ENCODE data around the gene METTL16. TPM values are rescaled to one million over a fixed set of nuclear protein-coding genes. Genes with fewer than 3 reads are reported as not detected.

METTL16 gene
- total and polyA plus RNA-seq, 9 of the 15 experiments (the other 6 are each of a cell fraction or from before 2014, with no cell fraction given) = 12.1 to 30.5 (median 19.8) TPM

DNA sequence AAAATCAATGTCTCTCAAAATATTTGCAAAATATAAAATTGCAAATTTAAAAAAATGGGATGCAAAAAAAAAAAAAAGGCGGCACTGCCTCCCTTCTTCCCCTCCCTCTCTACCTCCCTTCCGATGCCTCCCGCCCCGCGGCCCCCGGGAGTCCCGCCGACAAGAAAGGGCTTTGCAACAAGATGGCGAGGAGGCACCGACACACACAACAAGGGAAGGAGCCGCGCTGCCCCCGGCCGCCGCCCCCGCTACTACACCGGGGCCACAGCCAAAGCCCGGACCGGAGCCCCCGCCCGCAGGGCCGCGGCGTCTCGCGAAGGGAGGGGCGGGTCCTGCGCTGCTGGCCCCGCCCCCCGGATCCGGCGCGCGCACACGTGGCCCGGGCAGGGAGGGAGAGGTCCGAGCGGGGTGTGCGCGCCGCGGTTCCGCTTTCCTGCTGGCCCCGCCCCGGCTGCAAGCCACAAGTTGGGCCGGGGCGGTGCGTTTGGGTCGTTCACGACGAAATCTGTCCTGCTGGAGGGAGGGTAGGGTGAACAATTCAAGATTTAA lies 110.7 kb downstream of the METTL16 start, which contains the start of gene MNT (continued):
- no peak for TF ChIP-seq CREB3L1 (IDR thresholded peaks at IDR 0.05; ENCODE audit: borderline replicate concordance, low read depth)
- peak; percentile 49 for TF ChIP-seq CREB1 (IDR thresholded peaks at IDR 0.05)
- no peak for TF ChIP-seq CREB1 (CRISPR knock-in tag; IDR thresholded peaks at IDR 0.05)
- peak; percentile 75 for TF ChIP-seq TBP (optimal IDR thresholded peaks at IDR 0.05; ENCODE audit: low read depth, low read length)
- peak; percentile 66 for TF ChIP-seq RBFOX2 (IDR thresholded peaks at IDR 0.05; ENCODE audit: low read depth, low read length)
- TF ChIP-seq HDAC6 (IDR thresholded peaks at IDR 0.05; ENCODE audit: low read depth, low read length) = no peak
- TF ChIP-seq, protein P1, sequence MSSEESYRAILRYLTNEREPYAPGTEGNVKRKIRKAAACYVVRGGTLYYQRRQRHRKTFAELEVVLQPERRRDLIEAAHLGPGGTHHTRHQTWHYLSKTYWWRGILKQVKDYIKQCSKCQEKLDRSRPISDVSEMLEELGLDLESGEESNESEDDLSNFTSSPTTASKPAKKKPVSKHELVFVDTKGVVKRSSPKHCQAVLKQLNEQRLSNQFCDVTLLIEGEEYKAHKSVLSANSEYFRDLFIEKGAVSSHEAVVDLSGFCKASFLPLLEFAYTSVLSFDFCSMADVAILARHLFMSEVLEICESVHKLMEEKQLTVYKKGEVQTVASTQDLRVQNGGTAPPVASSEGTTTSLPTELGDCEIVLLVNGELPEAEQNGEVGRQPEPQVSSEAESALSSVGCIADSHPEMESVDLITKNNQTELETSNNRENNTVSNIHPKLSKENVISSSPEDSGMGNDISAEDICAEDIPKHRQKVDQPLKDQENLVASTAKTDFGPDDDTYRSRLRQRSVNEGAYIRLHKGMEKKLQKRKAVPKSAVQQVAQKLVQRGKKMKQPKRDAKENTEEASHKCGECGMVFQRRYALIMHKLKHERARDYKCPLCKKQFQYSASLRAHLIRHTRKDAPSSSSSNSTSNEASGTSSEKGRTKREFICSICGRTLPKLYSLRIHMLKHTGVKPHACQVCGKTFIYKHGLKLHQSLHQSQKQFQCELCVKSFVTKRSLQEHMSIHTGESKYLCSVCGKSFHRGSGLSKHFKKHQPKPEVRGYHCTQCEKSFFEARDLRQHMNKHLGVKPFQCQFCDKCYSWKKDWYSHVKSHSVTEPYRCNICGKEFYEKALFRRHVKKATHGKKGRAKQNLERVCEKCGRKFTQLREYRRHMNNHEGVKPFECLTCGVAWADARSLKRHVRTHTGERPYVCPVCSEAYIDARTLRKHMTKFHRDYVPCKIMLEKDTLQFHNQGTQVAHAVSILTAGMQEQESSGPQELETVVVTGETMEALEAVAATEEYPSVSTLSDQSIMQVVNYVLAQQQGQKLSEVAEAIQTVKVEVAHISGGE (CRISPR knock-in tag; IDR thresholded peaks at IDR 0.05) = no peak
- no peak for TF ChIP-seq DIDO1 (tag; IDR thresholded peaks at IDR 0.05; ENCODE audit: low read depth)
- TF ChIP-seq MEF2D (tag; conservative IDR thresholded peaks at IDR 0.05; ENCODE audit: low read depth) = no peak
- TF ChIP-seq ADNP (tag; IDR thresholded peaks at IDR 0.05) = no peak
- TF ChIP-seq, protein P2, sequence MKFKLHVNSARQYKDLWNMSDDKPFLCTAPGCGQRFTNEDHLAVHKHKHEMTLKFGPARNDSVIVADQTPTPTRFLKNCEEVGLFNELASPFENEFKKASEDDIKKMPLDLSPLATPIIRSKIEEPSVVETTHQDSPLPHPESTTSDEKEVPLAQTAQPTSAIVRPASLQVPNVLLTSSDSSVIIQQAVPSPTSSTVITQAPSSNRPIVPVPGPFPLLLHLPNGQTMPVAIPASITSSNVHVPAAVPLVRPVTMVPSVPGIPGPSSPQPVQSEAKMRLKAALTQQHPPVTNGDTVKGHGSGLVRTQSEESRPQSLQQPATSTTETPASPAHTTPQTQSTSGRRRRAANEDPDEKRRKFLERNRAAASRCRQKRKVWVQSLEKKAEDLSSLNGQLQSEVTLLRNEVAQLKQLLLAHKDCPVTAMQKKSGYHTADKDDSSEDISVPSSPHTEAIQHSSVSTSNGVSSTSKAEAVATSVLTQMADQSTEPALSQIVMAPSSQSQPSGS (CRISPR knock-in tag; IDR thresholded peaks at IDR 0.05) = no peak
- peak; percentile 40; the same call in 1 of the 2 replicates for TF ChIP-seq GABPA (tag; conservative IDR thresholded peaks at IDR 0.05; ENCODE audit: low read depth)
- TF ChIP-seq JUND (IDR thresholded peaks at IDR 0.05; ENCODE audit: borderline replicate concordance, low read depth, low read length) = peak; percentile 23; the same call in 1 of the 2 replicates
- no peak; the same call in 2 of the 3 replicates for TF ChIP-seq JUND (tag; IDR thresholded peaks at IDR 0.05; ENCODE audit: borderline replicate concordance, low read depth, low read length)
- TF ChIP-seq ZNF398 (CRISPR knock-in tag; IDR thresholded peaks at IDR 0.05) = no peak
- TF ChIP-seq ZKSCAN3 (CRISPR knock-in tag; IDR thresholded peaks at IDR 0.05) = no peak
- no peak for TF ChIP-seq ZNF184 (CRISPR knock-in tag; IDR thresholded peaks at IDR 0.05)

Measured in K562 (cell line).